NCI-H2107 (cell line): ENCODE results near the gene HIF3A.

Experiments
- DNase-seq: peaks from one replicate; lab custom pipeline; 2025; lab: John Stamatoyannopoulos, UW

HIF3A gene

DNA sequence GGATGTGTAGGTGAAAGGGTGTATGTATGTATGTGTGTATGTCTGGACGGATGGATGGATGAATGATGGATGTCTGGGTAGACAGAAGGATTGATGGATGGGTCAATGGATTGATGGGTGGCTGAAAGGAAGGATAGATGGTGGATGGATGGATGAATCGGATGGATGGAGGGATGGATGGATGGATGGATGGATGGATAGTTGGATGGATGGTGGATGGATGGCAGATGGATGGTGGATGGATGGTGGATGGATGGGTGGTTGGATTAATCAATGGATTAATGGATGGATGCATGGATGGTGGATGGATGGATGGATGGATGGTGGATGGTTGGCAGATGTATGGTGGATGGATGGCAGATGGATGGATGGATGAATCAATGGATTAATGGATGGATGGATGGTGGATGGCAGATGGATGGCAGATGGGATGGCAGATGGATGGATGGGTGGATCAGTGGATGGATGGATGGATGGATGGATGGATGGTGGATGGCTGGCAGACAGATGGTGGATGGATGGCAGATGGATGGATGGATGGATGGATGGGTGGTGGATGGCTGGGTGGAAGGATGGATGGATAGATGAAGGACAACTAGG, 33.6 kb downstream of the HIF3A start:
- no peak for DNase-seq

DNA sequence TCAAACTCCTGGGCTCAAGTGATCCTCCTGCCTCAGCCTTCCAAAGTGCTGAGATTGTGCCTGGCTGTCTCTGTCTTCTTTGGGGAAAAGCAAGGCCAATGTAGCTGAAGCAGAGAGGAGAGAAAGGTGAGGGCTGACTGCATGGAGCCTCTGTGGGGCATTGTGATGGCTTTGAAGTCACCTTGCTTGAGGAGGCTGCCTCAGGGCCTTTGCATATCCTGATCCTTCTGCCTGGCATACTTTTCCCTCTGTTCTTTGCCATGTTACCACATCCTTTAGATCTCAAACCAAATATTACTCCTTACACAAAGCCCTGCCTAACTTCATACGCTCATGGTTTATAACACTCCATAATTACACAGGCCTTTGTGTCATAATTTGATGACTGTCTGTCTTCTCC, 40.6 kb downstream of the HIF3A start:
- DNase-seq = no peak

DNA sequence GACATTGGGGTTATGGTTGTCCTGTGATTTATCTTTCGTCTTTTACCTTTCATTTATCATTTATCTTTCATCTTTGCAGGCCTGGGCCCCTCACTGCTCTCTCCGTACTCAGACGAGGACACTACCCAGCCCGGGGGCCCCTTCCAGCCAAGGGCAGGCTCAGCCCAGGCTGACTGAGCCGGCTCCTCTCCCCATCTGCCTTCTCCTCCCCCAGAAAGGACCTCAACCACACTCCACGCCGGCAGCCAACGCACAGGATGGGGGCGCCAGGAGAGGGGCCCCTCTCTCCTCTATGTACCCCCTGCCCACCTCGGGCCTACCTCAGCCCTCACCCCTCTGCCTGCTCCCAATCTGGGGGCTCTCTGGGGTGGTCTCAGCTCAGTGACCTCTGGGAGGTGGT, 42.6 kb downstream of the HIF3A start:
- no peak for DNase-seq

DNA sequence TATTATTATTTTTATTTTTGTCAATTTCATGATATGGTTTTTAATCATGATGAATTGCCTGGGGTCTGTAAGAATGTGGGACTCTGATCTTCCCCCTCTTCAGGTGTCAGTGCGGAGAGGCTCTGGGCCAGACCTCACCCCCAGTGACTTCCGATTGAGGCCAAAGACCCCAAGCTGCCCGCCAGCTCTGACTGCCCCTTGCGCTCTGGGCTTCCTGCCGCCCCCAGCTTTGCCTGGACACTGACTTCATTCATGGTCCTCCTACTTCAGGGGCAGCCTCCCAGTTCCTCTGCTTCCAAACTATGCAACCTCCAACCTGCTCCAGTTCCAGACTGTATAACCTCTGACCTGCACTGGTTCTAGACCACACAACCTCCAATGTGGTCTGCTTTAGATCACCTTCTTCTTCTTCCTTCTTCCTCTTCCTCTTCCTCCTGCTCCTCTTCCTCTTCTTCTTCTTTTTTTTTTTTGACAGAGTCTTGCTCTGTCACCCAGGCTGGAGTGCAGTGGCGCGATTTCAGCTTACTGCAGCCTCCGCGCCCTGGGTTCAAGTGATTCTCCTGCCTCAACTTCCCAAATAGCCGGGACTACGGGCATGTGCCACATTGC, 43.3 kb downstream of the HIF3A start:
- no peak for DNase-seq

DNA sequence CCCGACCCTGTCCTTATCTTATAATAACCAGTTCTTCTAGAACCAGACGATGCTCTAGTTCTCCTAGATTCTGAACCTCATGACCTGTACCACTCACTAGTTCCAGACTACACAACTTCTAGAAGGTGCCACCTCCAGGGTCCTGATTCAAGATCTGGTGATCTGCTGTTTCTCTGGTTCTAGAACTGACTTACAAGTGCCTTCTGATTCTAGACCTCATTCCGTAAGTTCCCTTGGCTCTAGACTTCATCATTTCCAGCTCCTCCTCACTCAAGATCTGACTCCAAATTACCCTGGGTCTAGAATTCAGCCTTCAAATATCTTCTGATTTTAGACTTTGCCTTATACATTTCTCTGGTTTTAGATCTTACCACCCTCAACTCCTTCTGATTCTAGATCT, 45.1 kb downstream of the HIF3A start:
- DNase-seq = no peak

- no peak for DNase-seq
Observed at GRCh38 chr19:46344363-46344762, 47.5 kb downstream of the HIF3A start.

DNA sequence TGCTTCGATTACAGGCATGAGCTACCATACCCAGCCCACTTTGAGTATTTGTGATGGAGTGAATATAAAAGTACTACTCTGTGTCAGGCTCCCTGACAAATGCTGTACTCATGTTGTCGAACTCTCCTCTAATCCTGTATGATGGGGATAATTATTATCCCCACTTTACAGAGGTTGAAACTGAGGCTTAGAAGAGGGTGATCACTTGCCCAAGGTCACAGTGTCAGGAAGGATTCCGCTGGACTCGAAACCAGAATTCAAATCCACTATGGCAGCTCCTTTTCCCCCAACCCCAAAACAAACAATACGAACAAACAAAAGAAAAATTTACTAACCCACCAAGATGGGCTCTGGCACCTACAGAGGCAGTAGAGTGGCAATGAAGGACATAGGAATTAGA, 48.3 kb downstream of the HIF3A start:
- DNase-seq = no peak

GRCh38 chr19:46346821-46347571, 50.2 kb downstream of the HIF3A start, which contains the start of gene PPP5C:
PPP5C (plus strand) TSS chr19:46347087; CDS start chr19:46347097, 10 bp downstream.
- DNase-seq = peak; percentile 70

DNA sequence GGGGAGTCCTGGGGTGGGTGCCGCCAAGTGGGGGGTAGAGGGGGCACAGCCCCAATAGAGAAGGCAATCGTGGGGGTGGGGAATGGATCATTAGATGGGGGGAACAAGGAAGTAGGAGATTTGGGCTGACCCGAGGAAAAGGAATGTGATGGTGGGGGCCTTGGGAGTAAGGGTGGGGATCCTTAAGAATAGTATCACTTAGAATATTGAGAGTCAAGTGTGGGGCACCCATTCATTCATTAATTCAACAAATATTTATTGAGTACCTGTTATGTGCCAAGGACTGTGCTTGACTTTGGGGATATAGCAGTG, 50.7 kb downstream of the HIF3A start:
- no peak for DNase-seq

GRCh38 chr19:46347985-46348384, 51.1 kb downstream of the HIF3A start:
- no peak for DNase-seq

GRCh38 chr19:46349311-46349993, 52.6 kb downstream of the HIF3A start:
- DNase-seq = no peak

DNA sequence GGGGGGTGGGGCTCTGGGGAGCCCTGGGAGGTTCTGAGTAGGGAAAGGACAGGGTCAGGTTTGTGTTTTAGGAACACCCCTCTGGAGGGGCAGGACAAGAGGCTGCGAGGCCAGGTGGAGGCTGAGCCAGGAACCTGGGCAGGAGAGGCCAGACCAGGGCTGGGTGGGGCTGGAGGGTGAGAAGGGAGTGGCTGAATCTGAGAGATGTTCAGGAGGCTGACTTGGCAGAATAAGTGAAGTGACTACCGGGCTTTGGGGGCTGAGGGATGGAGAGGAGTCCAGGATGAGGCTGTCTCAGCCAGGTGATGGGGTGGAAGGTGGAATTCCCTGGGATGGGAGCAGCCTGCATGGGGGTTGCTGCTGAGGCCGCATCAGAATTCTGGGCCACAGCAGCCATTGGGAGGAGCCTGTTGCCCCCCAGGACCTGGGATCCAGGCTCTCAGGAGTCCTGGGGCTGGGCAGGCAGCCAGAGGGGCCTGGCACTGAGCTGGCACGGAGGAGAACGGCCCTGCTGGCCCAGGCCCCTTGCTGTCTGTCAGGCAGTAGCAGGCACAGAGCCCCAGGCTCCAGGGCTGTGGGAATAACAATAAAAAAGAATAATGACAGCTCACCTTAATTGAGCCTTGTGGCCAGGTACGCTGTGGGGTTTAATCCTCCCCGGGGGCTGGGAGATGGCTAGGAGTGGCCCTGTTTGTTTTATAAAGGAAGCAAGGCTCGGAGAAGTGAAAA, 53.4 kb downstream of the HIF3A start:
- no peak for DNase-seq

DNA sequence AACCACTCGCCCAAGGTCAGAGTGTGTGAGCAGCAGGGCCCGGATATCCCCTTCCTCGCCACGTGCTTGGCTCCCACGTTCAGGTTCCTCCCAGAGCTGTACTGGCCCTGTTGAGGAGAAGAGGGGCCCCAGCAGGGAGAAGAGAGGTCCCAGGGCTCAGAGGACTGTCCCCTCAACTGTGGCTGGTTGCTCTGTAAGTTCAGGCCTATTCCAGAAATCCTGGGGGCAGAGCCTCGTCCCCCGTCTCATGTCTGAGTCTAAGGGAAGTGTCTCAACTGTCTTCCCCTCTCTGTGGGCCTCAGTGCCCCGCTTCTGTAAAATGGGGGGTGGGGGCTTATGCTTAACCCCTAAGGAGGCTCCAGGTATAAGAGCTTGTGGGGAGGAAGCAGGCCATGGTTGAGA, 53.9 kb downstream of the HIF3A start:
- no peak for DNase-seq

DNA sequence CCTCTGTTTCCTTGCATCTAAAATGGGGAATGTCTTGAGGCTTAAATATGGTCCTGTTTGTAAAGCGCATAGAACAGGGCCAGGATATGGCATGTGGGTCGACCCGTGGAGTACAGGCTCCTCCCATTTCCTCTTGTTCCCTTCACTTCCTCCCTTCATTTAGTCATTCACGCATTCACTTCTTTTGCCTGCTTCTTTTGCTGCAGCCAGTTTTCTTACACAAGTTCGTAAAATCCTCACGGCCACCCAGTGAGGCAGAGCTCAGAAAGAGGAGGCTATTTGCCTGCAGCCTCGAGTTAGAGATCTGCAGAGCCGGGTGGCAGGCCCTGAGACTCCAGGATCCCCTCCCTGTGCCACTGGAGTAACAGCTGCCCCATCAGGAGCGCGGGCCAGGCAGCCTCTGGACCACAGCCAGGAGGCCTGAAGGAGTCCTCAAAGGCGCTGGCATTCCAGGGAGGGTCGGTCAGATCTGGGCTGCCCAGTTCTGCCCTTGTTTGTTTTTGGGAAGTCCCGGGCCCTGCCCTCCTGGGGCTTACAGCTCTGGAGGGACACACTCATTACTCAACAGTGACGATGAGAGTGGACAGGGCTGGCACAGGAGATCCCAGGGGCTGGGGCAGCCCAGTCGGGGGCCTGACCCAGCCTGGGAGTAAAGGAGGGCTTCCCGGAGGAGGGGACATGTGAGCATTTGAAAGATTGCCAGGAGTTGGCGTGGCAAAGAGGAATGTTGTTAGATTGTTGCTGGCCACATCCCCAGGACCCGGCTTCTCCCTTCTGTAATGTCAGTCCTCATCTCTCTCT, 54.6 kb downstream of the HIF3A start:
- no peak for DNase-seq

DNA sequence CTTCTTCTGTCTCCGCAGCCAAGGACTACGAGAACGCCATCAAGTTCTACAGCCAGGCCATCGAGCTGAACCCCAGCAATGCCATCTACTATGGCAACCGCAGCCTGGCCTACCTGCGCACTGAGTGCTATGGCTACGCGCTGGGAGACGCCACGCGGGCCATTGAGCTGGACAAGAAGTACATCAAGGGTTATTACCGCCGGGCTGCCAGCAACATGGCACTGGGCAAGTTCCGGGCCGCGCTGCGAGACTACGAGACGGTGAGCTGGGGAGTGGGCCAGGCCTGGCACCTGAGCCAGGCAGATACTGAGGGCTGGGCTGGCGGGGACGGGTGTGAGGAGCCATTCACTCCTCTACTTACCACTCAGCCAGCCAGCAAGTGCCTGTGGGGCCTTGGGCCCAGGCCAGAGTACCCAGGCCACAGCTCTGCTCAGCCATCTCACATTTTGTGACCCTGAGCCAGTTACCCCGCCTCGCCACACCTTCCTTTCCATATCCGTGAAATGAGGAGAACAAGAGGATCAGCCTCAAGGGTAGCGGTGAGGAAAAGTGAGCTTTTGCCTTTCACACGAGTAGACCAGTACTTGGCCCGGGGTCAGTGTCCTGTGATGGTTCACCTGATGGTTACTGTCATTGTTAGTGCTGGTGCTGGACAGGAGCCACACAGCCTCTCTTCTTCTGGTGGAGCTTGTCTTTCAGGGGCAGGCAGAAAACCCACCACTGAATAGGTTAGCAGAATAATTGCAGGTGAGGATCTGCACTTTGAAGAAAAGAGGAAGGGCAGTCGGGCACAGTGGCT, 57.1 kb downstream of the HIF3A start:
- DNase-seq = no peak

DNA sequence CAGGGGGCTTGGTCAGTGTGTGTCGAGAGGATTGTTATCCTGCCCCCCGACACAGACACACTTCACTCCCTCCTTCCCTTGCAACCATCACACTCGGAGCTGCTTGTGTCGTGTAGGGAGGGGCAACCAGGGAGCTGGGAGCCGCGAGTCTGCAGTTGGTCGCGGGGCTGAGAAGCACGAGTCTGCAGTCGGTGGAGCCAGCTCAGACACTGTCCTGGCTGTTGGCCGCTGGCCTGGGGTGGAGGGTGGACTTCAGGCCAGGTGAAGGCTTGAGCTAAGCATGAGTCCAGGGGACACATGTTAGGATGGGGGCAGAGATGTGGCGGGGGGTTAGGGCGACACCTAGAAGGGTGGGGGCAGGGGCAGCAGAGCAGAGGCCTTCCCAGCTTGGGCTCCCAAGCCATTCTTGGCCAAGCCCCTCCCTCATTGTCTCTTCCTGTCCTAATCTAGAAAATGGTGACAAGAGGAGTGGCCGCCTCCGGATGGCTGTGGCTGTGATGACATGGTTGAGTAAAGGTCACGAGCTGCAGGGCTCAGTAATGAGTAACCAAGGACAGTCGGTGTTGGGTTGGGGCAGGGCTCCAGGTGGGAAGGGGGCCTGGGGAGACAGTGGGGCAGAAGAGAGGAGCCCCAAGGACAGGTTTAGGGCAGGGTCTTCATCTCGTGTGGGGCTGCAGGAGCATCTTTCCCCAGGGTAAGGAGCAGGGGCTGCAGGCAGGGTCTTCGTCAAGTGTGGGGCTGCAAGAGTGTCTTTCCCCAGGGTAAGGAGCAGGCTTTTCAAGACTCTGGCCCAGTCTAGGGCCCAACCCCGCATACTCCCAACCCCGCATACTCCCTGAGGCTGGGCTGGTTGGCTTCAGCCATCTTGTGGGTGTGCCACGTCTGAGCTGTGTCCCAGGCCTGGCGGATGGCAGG, 58.6 kb downstream of the HIF3A start:
- no peak for DNase-seq

GRCh38 chr19:46356149-46357055, 59.6 kb downstream of the HIF3A start:
- DNase-seq = no peak

- DNase-seq = no peak
Observed at GRCh38 chr19:46357846-46358583, 61.2 kb downstream of the HIF3A start.
